Endothelial cell of umbilical vein (primary cell): ENCODE measurements around the gene CHN2. TPM values are rescaled to one million over a fixed set of nuclear protein-coding genes. Genes with fewer than 3 reads are reported as not detected.

Experiments
- BruUV-seq: library from RNA; stranded (reverse); fragments of 400-500 nt; replicated peaks from 2 replicates; lab custom pipeline; 2021; lab: Mats Ljungman, UMichigan
- CTCF ChIA-PET: fragments of 300-600, 350-600 bp; sonication (Branson Sonifier 250); formaldehyde crosslinking; loops from one replicate; lab custom pipeline; 2021; ENCODE audit warnings: antibody characterized with exemption, inconsistent platforms; lab: Charles Lee
- POLR2A ChIA-PET: fragments of 300-600, 350-600 bp; sonication (Branson Sonifier 250); formaldehyde crosslinking; loops from one replicate; lab custom pipeline; 2021; ENCODE audit warnings: antibody characterized with exemption, inconsistent platforms; lab: Charles Lee
- DNase-seq: peaks from one replicate; pipeline ENCODE4 v3.0.0-alpha.2; 2011; ENCODE audit warnings: low read depth, low spot score
- FAIRE-seq: peaks from 2 replicates; lab custom pipeline; 2011; peaks lifted over from hg19 to GRCh38; lab: Jason Lieb, UNC
- H2AFZ ChIP-seq: 2 replicates; pipeline ENCODE4 v1.6.0; 2012; ENCODE audit warnings: low read depth, low read length, control low read depth, inconsistent platforms
- H3K27ac ChIP-seq: 2 replicates; pipeline ENCODE4 v1.5.1; 2011; ENCODE audit warnings: low read depth, mild to moderate bottlenecking, control low read depth, low read length, moderate library complexity; ENCODE audit not compliant: insufficient read depth
- H3K27me3 ChIP-seq, 2 experiments: 2 replicates each; pipeline versions ENCODE4 v1.6.0 to v1.6.1; 2011; ENCODE audit warnings: low read length in 2 of 2, mixed read lengths in 1 of 2; ENCODE audit not compliant: control insufficient read depth in 2 of 2, insufficient read depth in 2 of 2
- H3K36me3 ChIP-seq, 2 experiments: 2 replicates in 1 of 2; 3 replicates in 1 of 2; pipeline ENCODE4 v1.5.1; 2011; ENCODE audit warnings: low read length in 2 of 2, mild to moderate bottlenecking in 1 of 2, moderate library complexity in 1 of 2; ENCODE audit not compliant: control insufficient read depth in 2 of 2, insufficient read depth in 2 of 2; ENCODE audit errors: extremely low read depth in 1 of 2
- H3K4me1 ChIP-seq: 3 replicates; pipeline ENCODE4 v1.5.1; 2011; ENCODE audit warnings: mild to moderate bottlenecking, low read length; ENCODE audit not compliant: control insufficient read depth, insufficient read depth; ENCODE audit errors: extremely low read depth
- H3K4me2 ChIP-seq: 2 replicates; pipeline ENCODE4 v1.6.1; 2011; ENCODE audit warnings: low read length, control low read depth, mixed read lengths; ENCODE audit not compliant: insufficient read depth
- H3K4me3 ChIP-seq, 3 experiments: fragments of 200-600 bp in 1 of 3; sonication (generic), shearing (Covaris generic) in 1 of 3; replicated peaks in 1 of 3; 2 replicates each; pipeline ENCODE4 v1.5.1; 2011 to 2016; ENCODE audit warnings: control low read depth in 3 of 3, low read length in 3 of 3, mild to moderate bottlenecking in 2 of 3, inconsistent platforms in 1 of 3, low read depth in 1 of 3, moderate library complexity in 1 of 3; ENCODE audit not compliant: insufficient read depth in 1 of 3
- H3K79me2 ChIP-seq: 2 replicates; pipeline ENCODE4 v1.6.0; 2012; ENCODE audit warnings: low read length, inconsistent platforms; ENCODE audit not compliant: control insufficient read depth, insufficient read depth
- H3K9ac ChIP-seq: replicated peaks from 2 replicates; pipeline ENCODE3; 2011; ENCODE audit warnings: low read length, control low read depth; ENCODE audit not compliant: insufficient read depth; ENCODE audit errors: extremely low read depth
- H3K9me1 ChIP-seq: replicated peaks from 3 replicates; pipeline ENCODE4 v1.6.0; 2011; ENCODE audit warnings: mild to moderate bottlenecking, low read length; ENCODE audit not compliant: control insufficient read depth, insufficient read depth; ENCODE audit errors: extremely low read depth
- H3K9me3 ChIP-seq: replicated peaks from 2 replicates; pipeline ENCODE4 v1.5.1; 2012; ENCODE audit warnings: low read length, inconsistent platforms; ENCODE audit not compliant: control insufficient read depth, insufficient read depth
- H4K20me1 ChIP-seq: replicated peaks from 2 replicates; pipeline ENCODE3; 2011; ENCODE audit warnings: mild to moderate bottlenecking, low read length; ENCODE audit not compliant: control insufficient read depth, insufficient read depth; ENCODE audit errors: extremely low read depth
- EZH2 ChIP-seq: IDR thresholded peaks from 2 replicates; pipeline ENCODE4 v1.6.1; 2012; ENCODE audit warnings: borderline replicate concordance, low read depth, mild to moderate bottlenecking, moderate library complexity, low read length, inconsistent platforms; ENCODE audit not compliant: severe bottlenecking
- FOS ChIP-seq: IDR thresholded peaks from 2 replicates; pipeline ENCODE4 v1.6.1; 2011; ENCODE audit warnings: mild to moderate bottlenecking, low read length, moderate library complexity, borderline replicate concordance; ENCODE audit not compliant: insufficient read depth
- GATA2 ChIP-seq: IDR thresholded peaks from 2 replicates; pipeline ENCODE4 v1.7.0; 2011; ENCODE audit warnings: low read depth, mild to moderate bottlenecking, moderate library complexity, mixed read lengths, low read length; ENCODE audit not compliant: insufficient read length, insufficient read depth
- JUN ChIP-seq: IDR thresholded peaks from 2 replicates; pipeline ENCODE4 v1.6.1; 2011; ENCODE audit warnings: borderline replicate concordance, low read depth; ENCODE audit not compliant: insufficient read length, insufficient read depth
- MYC ChIP-seq: IDR thresholded peaks from one replicate; pipeline ENCODE4 v1.6.1; 2011; ENCODE audit warnings: mild to moderate bottlenecking, low read depth, low read length
- POLR2A ChIP-seq: IDR thresholded peaks from 2 replicates; pipeline ENCODE4 v1.6.1; 2012; ENCODE audit warnings: low read depth, mild to moderate bottlenecking, control low read depth, low read length
- POLR2AphosphoS5 ChIP-seq: IDR thresholded peaks from 2 replicates; pipeline ENCODE4 v1.6.1; 2012; ENCODE audit warnings: low read depth, mild to moderate bottlenecking, control low read depth, low read length, moderate library complexity; ENCODE audit not compliant: insufficient read depth
- dilution Hi-C: fragments of 300-500 bp; cut with MboI; formaldehyde crosslinking; loops from one replicate; pipeline ENCODE4 v1.15.0; 2019; ENCODE audit warnings: low sequenced_read_pairs; ENCODE audit not compliant: extremely low pct_ligation_motif_present
- intact Hi-C: fragments of 100-400 bp; cut with micrococcal nuclease; formaldehyde crosslinking; loops from one replicate; pipeline ENCODE4 v1.10.0; 2022
- polyA plus RNA-seq, 4 experiments: library from polyadenylated mRNA; depleted of rRNA in 3 of 4; stranded (reverse) in 3 of 4; unstranded in 1 of 4; fragments of >200 nt; gene quantifications; 2 replicates each; pipeline versions ENCODE4 v1.2.1 to v1.2.3, GENCODE V29; 2011 to 2012; ENCODE audit warnings: missing spikeins in 1 of 4
- total RNA-seq: library from RNA; stranded (reverse); gene quantifications from 2 replicates; pipeline ENCODE4 v1.2.3, GENCODE V29; 2021
- TF ChIP-seq, protein P1 (sequence below), 2 donors: IDR thresholded peaks; 1 replicate in 1 of 2; 2 replicates in 1 of 2; pipeline ENCODE4 v1.5.1; 2011; ENCODE audit warnings: low read length in 2 of 2, mild to moderate bottlenecking in 2 of 2, moderate library complexity in 2 of 2, control low read depth in 1 of 2, inconsistent platforms in 1 of 2, low read depth in 1 of 2; ENCODE audit not compliant: insufficient read depth in 1 of 2; ENCODE audit errors: extremely low read depth in 1 of 2
- TF ChIP-seq, protein P2 (sequence below): IDR thresholded peaks from 2 replicates; pipeline ENCODE4 v1.6.1; 2011; ENCODE audit not compliant: insufficient read depth, insufficient read length

Gene CHN2
- total and polyA plus RNA-seq, 2 donors (not counting 3 experiments of a cell fraction or from before 2014, with no cell fraction given): 1.4 to 5.0 TPM

DNA sequence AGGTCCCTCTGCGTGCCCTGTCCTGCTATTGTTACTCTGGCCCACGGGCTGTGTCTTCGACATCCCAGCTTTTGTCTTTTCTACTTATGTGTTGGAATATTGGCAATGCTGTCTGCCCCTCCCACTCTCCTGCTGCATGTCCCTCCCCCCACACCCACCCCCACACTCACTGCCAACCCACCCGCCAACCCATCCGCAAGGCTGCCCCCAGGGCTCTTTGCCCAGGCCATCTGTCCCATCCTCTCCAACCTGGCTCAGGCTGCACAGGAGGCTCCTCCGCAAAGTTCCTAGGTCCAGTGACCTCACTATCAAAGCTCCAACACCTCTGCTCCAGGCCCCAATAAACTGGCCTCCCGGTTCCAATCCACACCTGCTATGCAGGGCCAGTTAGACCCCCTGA lies 202.0 kb downstream of the CHN2 start:
- peaks cover 0 to 2% of the 10 kb centered on the region in 2 experiments for H3K27me3 ChIP-seq
- H3K4me3 ChIP-seq: no peak overlapping the region
- FAIRE-seq (no peak), DNase-seq (no peak)
- no peaks in the 10 kb centered on the region for H3K9me3 ChIP-seq
- H3K27ac ChIP-seq: no peak overlapping the region
- no peaks in the 10 kb centered on the region for H3K9me1 ChIP-seq
- H3K4me1 ChIP-seq: no peaks in the 10 kb centered on the region
- H2AFZ ChIP-seq: no peak overlapping the region
- BruUV-seq: no TSS peak
- no peaks in the 10 kb centered on the region for H3K36me3 ChIP-seq
- H4K20me1 ChIP-seq: no peaks in the 10 kb centered on the region
- no peak overlapping the region for H3K9ac ChIP-seq
- H3K4me2 ChIP-seq: no peak overlapping the region
- CTCF ChIA-PET: interaction anchor here (1.7 to 2.5 kb wide), 3 partner anchors 12 to 290 kb away, joined by 3 to 13 read pairs (median 11); no protein-coding TSS in a partner anchor
- intact Hi-C loops (no loop called here), dilution Hi-C loops (no loop called here)
- no peak for TF ChIP-seq FOS
- TF ChIP-seq JUN: no peak
- no peak for TF ChIP-seq GATA2
- H3K79me2 ChIP-seq: no peaks in the 10 kb centered on the region
- POLR2A ChIA-PET: no interaction called here

GRCh38 chr7:29397398-29397797 lies 202.8 kb downstream of the CHN2 start:
- intact Hi-C loops (no loop called here), dilution Hi-C loops (no loop called here)
- POLR2A ChIA-PET: interaction anchor here (0.6 kb wide), 1 partner anchor 9 kb away, joined by 3 read pairs; no protein-coding TSS in a partner anchor

More at GRCh38 chr7:29397398-29397797, 202.8 kb downstream of the CHN2 start:
- Histone ChIP-seq H3K27me3 (peaks cover 0 to under 1% of the 10 kb centered on the region in 2 experiments), H2AFZ (no peak overlapping the region), H3K4me1 (no peaks in the 10 kb centered on the region), H3K9me3 (no peaks in the 10 kb centered on the region), H3K9ac (no peak overlapping the region), H3K36me3 (no peaks in the 10 kb centered on the region), H4K20me1 (no peaks in the 10 kb centered on the region), H3K9me1 (no peaks in the 10 kb centered on the region), H3K79me2 (no peaks in the 10 kb centered on the region), H3K4me2 (no peak overlapping the region), H3K4me3 (no peak overlapping the region), H3K27ac (no peak overlapping the region)
- no peak for TF ChIP-seq POLR2A
- TF ChIP-seq POLR2AphosphoS5: no peak
- no peak for TF ChIP-seq EZH2
- TF ChIP-seq, protein P1, sequence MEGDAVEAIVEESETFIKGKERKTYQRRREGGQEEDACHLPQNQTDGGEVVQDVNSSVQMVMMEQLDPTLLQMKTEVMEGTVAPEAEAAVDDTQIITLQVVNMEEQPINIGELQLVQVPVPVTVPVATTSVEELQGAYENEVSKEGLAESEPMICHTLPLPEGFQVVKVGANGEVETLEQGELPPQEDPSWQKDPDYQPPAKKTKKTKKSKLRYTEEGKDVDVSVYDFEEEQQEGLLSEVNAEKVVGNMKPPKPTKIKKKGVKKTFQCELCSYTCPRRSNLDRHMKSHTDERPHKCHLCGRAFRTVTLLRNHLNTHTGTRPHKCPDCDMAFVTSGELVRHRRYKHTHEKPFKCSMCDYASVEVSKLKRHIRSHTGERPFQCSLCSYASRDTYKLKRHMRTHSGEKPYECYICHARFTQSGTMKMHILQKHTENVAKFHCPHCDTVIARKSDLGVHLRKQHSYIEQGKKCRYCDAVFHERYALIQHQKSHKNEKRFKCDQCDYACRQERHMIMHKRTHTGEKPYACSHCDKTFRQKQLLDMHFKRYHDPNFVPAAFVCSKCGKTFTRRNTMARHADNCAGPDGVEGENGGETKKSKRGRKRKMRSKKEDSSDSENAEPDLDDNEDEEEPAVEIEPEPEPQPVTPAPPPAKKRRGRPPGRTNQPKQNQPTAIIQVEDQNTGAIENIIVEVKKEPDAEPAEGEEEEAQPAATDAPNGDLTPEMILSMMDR (IDR thresholded peaks at IDR 0.05; ENCODE audit: extremely low read depth in 1 of 2, insufficient read depth in 1 of 2, low read depth in 1 of 2, low read length in 2 of 2): no peak
- no peak for TF ChIP-seq MYC
- TF ChIP-seq JUN: no peak
- no peak for TF ChIP-seq GATA2
- no peak for TF ChIP-seq FOS
- TF ChIP-seq, protein P2, sequence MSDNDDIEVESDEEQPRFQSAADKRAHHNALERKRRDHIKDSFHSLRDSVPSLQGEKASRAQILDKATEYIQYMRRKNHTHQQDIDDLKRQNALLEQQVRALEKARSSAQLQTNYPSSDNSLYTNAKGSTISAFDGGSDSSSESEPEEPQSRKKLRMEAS: no peak
- CTCF ChIA-PET: interaction anchor here (0.6 to 2.5 kb wide), 5 partner anchors 11 to 470 kb away, joined by 3 to 13 read pairs (median 3); no protein-coding TSS in a partner anchor
- no peak for FAIRE-seq
- no peak for DNase-seq
- BruUV-seq: no TSS peak
